Activated T-cell treated with anti-CD3 and anti-CD28 coated beads, Interleukin-2, amount 50 U/mL, for 24 hours (primary cell): ENCODE results near the gene IFNA16.
"Not testable (repeated sequence)": the region's sequence is repeated elsewhere in the genome, so short reads cannot be mapped to it uniquely, and the experiment has no call there.

Experiments used
- DNase-seq: peaks from one replicate; pipeline ENCODE4 v3.0.0-alpha.2; 2020
- H3K27ac Mint-ChIP-seq: 2 replicates; pipeline ENCODE4 v1.8.0; 2020; ENCODE audit warnings: mild to moderate bottlenecking, mixed read lengths
- H3K27me3 Mint-ChIP-seq: 2 replicates; pipeline ENCODE4 v1.8.0; 2020; ENCODE audit warnings: mixed read lengths
- H3K36me3 Mint-ChIP-seq: 2 replicates; pipeline ENCODE4 v1.8.0; 2020; ENCODE audit warnings: low read depth, mixed read lengths
- H3K4me1 Mint-ChIP-seq: 2 replicates; pipeline ENCODE4 v1.8.0; 2020; ENCODE audit warnings: low read depth, mixed read lengths
- H3K4me3 Mint-ChIP-seq: 2 replicates; pipeline ENCODE4 v1.8.0; 2020; ENCODE audit warnings: mild to moderate bottlenecking, moderate library complexity, mixed read lengths
- H3K9me3 Mint-ChIP-seq: 2 replicates; pipeline ENCODE4 v1.8.0; 2020; ENCODE audit warnings: mixed read lengths

IFNA16 gene

GRCh38 chr9:21213411-21214326, 3.4 kb downstream of the IFNA16 start:
- not testable (repeated sequence) for H3K36me3 Mint-ChIP-seq

GRCh38 chr9:21212160-21212559, 5.0 kb downstream of the IFNA16 start:
- not testable (repeated sequence) for H3K4me3 Mint-ChIP-seq, H3K36me3 Mint-ChIP-seq, H3K9me3 Mint-ChIP-seq, H3K4me1 Mint-ChIP-seq, DNase-seq, H3K27ac Mint-ChIP-seq
- peaks cover 16% of the 10 kb centered on the region for H3K27me3 Mint-ChIP-seq

More at GRCh38 chr9:21213411-21214326, 3.4 kb downstream of the IFNA16 start:
- H3K27ac Mint-ChIP-seq, DNase-seq, H3K9me3 Mint-ChIP-seq, H3K4me1 Mint-ChIP-seq, H3K4me3 Mint-ChIP-seq: not testable (repeated sequence)
- H3K27me3 Mint-ChIP-seq: peaks cover 22% of the 10 kb centered on the region

GRCh38 chr9:21210782-21211181, 6.3 kb downstream of the IFNA16 start:
- not testable (repeated sequence) for H3K9me3 Mint-ChIP-seq, H3K4me3 Mint-ChIP-seq, DNase-seq, H3K36me3 Mint-ChIP-seq, H3K4me1 Mint-ChIP-seq, H3K27ac Mint-ChIP-seq
- peaks cover 13% of the 10 kb centered on the region for H3K27me3 Mint-ChIP-seq

GRCh38 chr9:21210311-21210710, 6.8 kb downstream of the IFNA16 start:
- H3K36me3 Mint-ChIP-seq: no peaks in the 10 kb centered on the region
- peaks cover 7% of the 10 kb centered on the region for H3K4me1 Mint-ChIP-seq
- H3K27me3 Mint-ChIP-seq: peaks cover 13% of the 10 kb centered on the region
- H3K27ac Mint-ChIP-seq: no peak overlapping the region
- no peak for DNase-seq
- H3K4me3 Mint-ChIP-seq: no peak overlapping the region
- no peaks in the 10 kb centered on the region for H3K9me3 Mint-ChIP-seq

GRCh38 chr9:21207043-21207442, 10.1 kb downstream of the IFNA16 start, which contains the start of gene IFNA10:
IFNA10 (minus strand) TSS chr9:21207143; CDS start chr9:21207097, 46 bp downstream.
- not testable (repeated sequence) for DNase-seq, H3K9me3 Mint-ChIP-seq, H3K27ac Mint-ChIP-seq, H3K4me3 Mint-ChIP-seq, H3K36me3 Mint-ChIP-seq, H3K4me1 Mint-ChIP-seq
- peaks cover 26% of the 10 kb centered on the region for H3K27me3 Mint-ChIP-seq

- no peak for DNase-seq
- Mint-ChIP-seq H3K27ac (no peak overlapping the region), H3K9me3 (no peaks in the 10 kb centered on the region), H3K27me3 (peaks cover 37% of the 10 kb centered on the region), H3K4me3 (no peak overlapping the region), H3K36me3 (no peaks in the 10 kb centered on the region), H3K4me1 (peaks cover 11% of the 10 kb centered on the region)
These were observed 11.9 kb downstream of the IFNA16 start for GRCh38 chr9:21205204-21205603.

GRCh38 chr9:21202105-21202504, 15.0 kb downstream of the IFNA16 start, which contains the start of gene IFNA7:
IFNA7 (minus strand) TSS chr9:21202205; CDS start chr9:21202165, 40 bp downstream.
- not testable (repeated sequence) for H3K36me3 Mint-ChIP-seq, H3K27ac Mint-ChIP-seq, DNase-seq, H3K4me3 Mint-ChIP-seq, H3K9me3 Mint-ChIP-seq
- Mint-ChIP-seq H3K27me3 (peaks cover 47% of the 10 kb centered on the region), H3K4me1 (peaks cover 11% of the 10 kb centered on the region)

GRCh38 chr9:21194867-21195776, 22.0 kb downstream of the IFNA16 start:
- Mint-ChIP-seq H3K4me3 (peak overlapping the region; percentile 45), H3K27me3 (peaks cover 17% of the 10 kb centered on the region)
- not testable (repeated sequence) for DNase-seq, H3K27ac Mint-ChIP-seq, H3K36me3 Mint-ChIP-seq, H3K4me1 Mint-ChIP-seq, H3K9me3 Mint-ChIP-seq

- H3K27me3 Mint-ChIP-seq, H3K27ac Mint-ChIP-seq, H3K9me3 Mint-ChIP-seq, H3K4me3 Mint-ChIP-seq, H3K36me3 Mint-ChIP-seq, DNase-seq, H3K4me1 Mint-ChIP-seq: not testable (repeated sequence)
These were observed 29.6 kb downstream of the IFNA16 start, which contains the start of gene IFNA4 for GRCh38 chr9:21187487-21187886. IFNA4 (minus strand) TSS chr9:21187587; CDS start chr9:21187531, 56 bp downstream.

- H3K27ac Mint-ChIP-seq: not testable (repeated sequence)
These were observed 34.0 kb downstream of the IFNA16 start for GRCh38 chr9:21182810-21183736.

GRCh38 chr9:21174671-21175070, 42.4 kb downstream of the IFNA16 start:
- Mint-ChIP-seq H3K27me3 (no peaks in the 10 kb centered on the region), H3K4me1 (peaks cover 2% of the 10 kb centered on the region), H3K9me3 (no peaks in the 10 kb centered on the region), H3K4me3 (no peak overlapping the region), H3K36me3 (no peaks in the 10 kb centered on the region), H3K27ac (no peak overlapping the region)
- no peak for DNase-seq

More at GRCh38 chr9:21182810-21183736, 34.0 kb downstream of the IFNA16 start:
- not testable (repeated sequence) for DNase-seq, H3K27me3 Mint-ChIP-seq, H3K4me3 Mint-ChIP-seq, H3K36me3 Mint-ChIP-seq, H3K4me1 Mint-ChIP-seq, H3K9me3 Mint-ChIP-seq

- Mint-ChIP-seq H3K9me3 (no peaks in the 10 kb centered on the region), H3K36me3 (no peaks in the 10 kb centered on the region), H3K4me1 (peaks cover 2% of the 10 kb centered on the region), H3K4me3 (no peak overlapping the region), H3K27ac (no peak overlapping the region), H3K27me3 (no peaks in the 10 kb centered on the region)
- DNase-seq: no peak
These were observed 45.0 kb downstream of the IFNA16 start for GRCh38 chr9:21172156-21172555.

GRCh38 chr9:21171351-21171750, 45.8 kb downstream of the IFNA16 start:
- H3K36me3 Mint-ChIP-seq: no peaks in the 10 kb centered on the region
- H3K9me3 Mint-ChIP-seq: no peaks in the 10 kb centered on the region
- peaks cover 2% of the 10 kb centered on the region for H3K4me1 Mint-ChIP-seq
- no peak for DNase-seq
- H3K4me3 Mint-ChIP-seq: no peak overlapping the region
- H3K27me3 Mint-ChIP-seq: no peaks in the 10 kb centered on the region
- H3K27ac Mint-ChIP-seq: no peak overlapping the region

GRCh38 chr9:21166560-21166959, 50.6 kb downstream of the IFNA16 start, which contains the start of gene IFNA21:
IFNA21 (minus strand) TSS chr9:21166660; CDS start chr9:21166612, 48 bp downstream.
- H3K27ac Mint-ChIP-seq, H3K9me3 Mint-ChIP-seq, H3K27me3 Mint-ChIP-seq, H3K4me3 Mint-ChIP-seq, H3K36me3 Mint-ChIP-seq, DNase-seq: not testable (repeated sequence)
- peaks cover 13% of the 10 kb centered on the region for H3K4me1 Mint-ChIP-seq
